Panc1 (cell line): Measurements from ENCODE around the gene SLC16A8. TPM values are rescaled to one million over a fixed set of nuclear protein-coding genes. Genes with fewer than 3 reads are reported as not detected.

Experiments
- ATAC-seq: fragments of 200-7000 bp; cut with Tn5 transposase; 2 replicates; pipeline ENCODE4 v1.9.1; 2020; ENCODE audit warnings: mild to moderate bottlenecking, moderate library complexity
- BruUV-seq: library from RNA; stranded (reverse); fragments of 400-500 nt; replicated peaks from 2 replicates; lab custom pipeline; 2021; lab: Mats Ljungman, UMichigan
- CTCF ChIA-PET: fragments of 300-600 bp; sonication (Branson Sonifier 250); formaldehyde crosslinking; loops from one replicate; lab custom pipeline; 2022; ENCODE audit warnings: antibody characterized with exemption; lab: Charles Lee
- POLR2A ChIA-PET: fragments of 300-600 bp; sonication (Branson Sonifier 250); formaldehyde crosslinking; loops from one replicate; lab custom pipeline; 2022; ENCODE audit warnings: antibody characterized with exemption; lab: Charles Lee
- DNase-seq: peaks from one replicate; pipeline ENCODE4 v3.0.0-alpha.2; 2010; ENCODE audit warnings: low read depth, low spot score
- H3K27ac ChIP-seq: 2 replicates; pipeline ENCODE4 v1.5.1; 2011; ENCODE audit warnings: mild to moderate bottlenecking, low read length, inconsistent platforms
- H3K27me3 ChIP-seq: fragments of 200-500 bp; sonication (Bioruptor generic); 2 replicates; pipeline ENCODE4 v1.6.0; 2014; ENCODE audit warnings: low read length, inconsistent platforms; ENCODE audit not compliant: control insufficient read depth, insufficient read depth
- H3K36me3 ChIP-seq: fragments of 200-500 bp; sonication (Bioruptor generic); 2 replicates; pipeline ENCODE4 v1.5.1; 2014; ENCODE audit warnings: inconsistent platforms, mild to moderate bottlenecking, low read length, moderate library complexity; ENCODE audit not compliant: control insufficient read depth, insufficient read depth
- H3K4me1 ChIP-seq: 2 replicates; pipeline ENCODE4 v1.5.1; 2011; ENCODE audit warnings: inconsistent platforms, mild to moderate bottlenecking, low read length, moderate library complexity; ENCODE audit not compliant: control insufficient read depth, insufficient read depth
- H3K4me3 ChIP-seq, 2 experiments: 2 replicates each; pipeline ENCODE4 v1.5.1; 2011 to 2012; ENCODE audit warnings: low read depth in 2 of 2, low read length in 2 of 2, mild to moderate bottlenecking in 2 of 2, inconsistent platforms in 1 of 2, moderate library complexity in 1 of 2
- H3K9me3 ChIP-seq: fragments of 200-500 bp; sonication (Bioruptor generic); 2 replicates; pipeline ENCODE4 v1.5.1; 2014; ENCODE audit warnings: low read depth, mild to moderate bottlenecking, inconsistent platforms, low read length, moderate library complexity; ENCODE audit not compliant: control insufficient read depth, insufficient read depth
- POLR2AphosphoS5 ChIP-seq: IDR thresholded peaks from 2 replicates; pipeline ENCODE4 v1.6.1; 2012; ENCODE audit warnings: mild to moderate bottlenecking, low read depth, low read length, moderate library complexity
- SIN3A ChIP-seq: IDR thresholded peaks from 2 replicates; pipeline ENCODE4 v1.6.1; 2012; ENCODE audit warnings: low read depth, mild to moderate bottlenecking, low read length, moderate library complexity, borderline replicate concordance; ENCODE audit not compliant: insufficient read depth
- TCF7L2 ChIP-seq: IDR thresholded peaks from 2 replicates; pipeline ENCODE4 v1.6.1; 2011; ENCODE audit warnings: mild to moderate bottlenecking, low read depth, low read length, inconsistent platforms
- in situ Hi-C: cut with HindIII; loops from 2 replicates; pipeline ENCODE4 v1.10.0; 2016; ENCODE audit warnings: low sequenced_read_pairs, low pct_unique_long_range_greater_than_20kb
- intact Hi-C: fragments of 100-400 bp; cut with micrococcal nuclease; formaldehyde crosslinking; loops from one replicate; pipeline ENCODE4 v1.10.0; 2022; ENCODE audit not compliant: unreplicated experiment
- total RNA-seq: library from RNA; stranded (reverse); gene quantifications from one replicate; pipeline ENCODE4 v1.2.1, GENCODE V29; 2021; ENCODE audit not compliant: unreplicated experiment
- TF ChIP-seq, protein P1 (sequence below): fragments of 450-650 bp; IDR thresholded peaks from 2 replicates; pipeline ENCODE4 v1.5.1; 2017; ENCODE audit warnings: mild to moderate bottlenecking
- TF ChIP-seq, protein P2 (sequence below), 2 experiments: IDR thresholded peaks; 2 replicates each; pipeline ENCODE4 v1.6.1; 2011 to 2012; ENCODE audit warnings: low read depth in 2 of 2, control low read depth in 1 of 2, low read length in 1 of 2, mild to moderate bottlenecking in 1 of 2, moderate library complexity in 1 of 2; ENCODE audit not compliant: insufficient read depth in 1 of 2

SLC16A8 gene
- total RNA-seq, 1 experiment from 2014 or later: not detected

DNA sequence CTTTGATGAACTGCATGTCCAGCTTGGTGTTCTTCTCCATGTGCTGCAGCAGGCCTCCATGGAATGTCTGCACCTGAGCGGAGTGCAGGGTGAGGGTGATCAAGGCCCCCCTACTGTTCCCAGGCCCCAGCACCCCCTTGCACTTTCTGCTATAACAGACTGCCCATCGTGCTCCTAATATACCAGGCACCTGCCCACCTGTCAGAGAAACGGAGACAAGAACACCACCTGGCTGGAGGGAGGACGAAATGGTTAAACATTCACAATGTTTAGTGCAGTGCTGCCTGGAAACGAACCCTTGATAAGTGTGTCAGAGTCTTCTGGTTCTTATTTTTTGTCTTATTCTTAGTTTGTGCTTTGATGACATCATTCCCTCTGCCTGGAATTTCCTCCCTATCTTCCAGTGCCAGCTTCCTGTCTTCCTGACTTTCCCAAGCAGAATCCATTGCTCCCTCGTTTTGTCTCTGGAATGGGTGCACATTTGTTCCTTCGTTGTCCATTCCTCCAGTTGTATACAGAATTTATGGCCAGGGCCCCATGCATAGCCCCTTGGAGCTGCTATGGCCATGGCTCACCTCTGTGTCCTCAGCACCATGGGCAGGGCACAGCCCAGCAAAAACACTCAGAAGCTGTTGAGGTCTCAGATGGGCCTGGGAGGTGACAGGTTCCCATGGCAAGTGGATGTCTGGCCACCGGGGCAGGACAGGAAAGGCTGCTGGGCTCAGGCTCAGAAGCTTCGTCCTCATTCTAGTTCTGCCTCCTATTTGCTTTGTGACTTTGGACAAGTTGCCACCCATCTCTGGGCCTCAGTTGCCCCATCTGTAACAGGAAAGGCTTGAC is 14.6 kb upstream of the SLC16A8 start:
- no peaks in the 10 kb centered on the region for H3K27me3 ChIP-seq
- BruUV-seq: no TSS peak
- POLR2A ChIA-PET: no interaction called here
- in situ Hi-C loops: no loop called here
- H3K27ac ChIP-seq: no peak overlapping the region
- CTCF ChIA-PET: interaction anchor here (0.6 kb wide), 1 partner anchor 202 kb away, joined by 6 read pairs; no protein-coding TSS in a partner anchor
- H3K4me1 ChIP-seq: no peaks in the 10 kb centered on the region
- TF ChIP-seq POLR2AphosphoS5 (no peak), SIN3A (no peak)
- TF ChIP-seq, protein P1, sequence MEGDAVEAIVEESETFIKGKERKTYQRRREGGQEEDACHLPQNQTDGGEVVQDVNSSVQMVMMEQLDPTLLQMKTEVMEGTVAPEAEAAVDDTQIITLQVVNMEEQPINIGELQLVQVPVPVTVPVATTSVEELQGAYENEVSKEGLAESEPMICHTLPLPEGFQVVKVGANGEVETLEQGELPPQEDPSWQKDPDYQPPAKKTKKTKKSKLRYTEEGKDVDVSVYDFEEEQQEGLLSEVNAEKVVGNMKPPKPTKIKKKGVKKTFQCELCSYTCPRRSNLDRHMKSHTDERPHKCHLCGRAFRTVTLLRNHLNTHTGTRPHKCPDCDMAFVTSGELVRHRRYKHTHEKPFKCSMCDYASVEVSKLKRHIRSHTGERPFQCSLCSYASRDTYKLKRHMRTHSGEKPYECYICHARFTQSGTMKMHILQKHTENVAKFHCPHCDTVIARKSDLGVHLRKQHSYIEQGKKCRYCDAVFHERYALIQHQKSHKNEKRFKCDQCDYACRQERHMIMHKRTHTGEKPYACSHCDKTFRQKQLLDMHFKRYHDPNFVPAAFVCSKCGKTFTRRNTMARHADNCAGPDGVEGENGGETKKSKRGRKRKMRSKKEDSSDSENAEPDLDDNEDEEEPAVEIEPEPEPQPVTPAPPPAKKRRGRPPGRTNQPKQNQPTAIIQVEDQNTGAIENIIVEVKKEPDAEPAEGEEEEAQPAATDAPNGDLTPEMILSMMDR: no peak
- no peak for ATAC-seq
- no peak overlapping the region for H3K4me3 ChIP-seq
- no peak for DNase-seq
- intact Hi-C loops: no loop called here
- H3K9me3 ChIP-seq: no peaks in the 10 kb centered on the region
- H3K36me3 ChIP-seq: no peaks in the 10 kb centered on the region

DNA sequence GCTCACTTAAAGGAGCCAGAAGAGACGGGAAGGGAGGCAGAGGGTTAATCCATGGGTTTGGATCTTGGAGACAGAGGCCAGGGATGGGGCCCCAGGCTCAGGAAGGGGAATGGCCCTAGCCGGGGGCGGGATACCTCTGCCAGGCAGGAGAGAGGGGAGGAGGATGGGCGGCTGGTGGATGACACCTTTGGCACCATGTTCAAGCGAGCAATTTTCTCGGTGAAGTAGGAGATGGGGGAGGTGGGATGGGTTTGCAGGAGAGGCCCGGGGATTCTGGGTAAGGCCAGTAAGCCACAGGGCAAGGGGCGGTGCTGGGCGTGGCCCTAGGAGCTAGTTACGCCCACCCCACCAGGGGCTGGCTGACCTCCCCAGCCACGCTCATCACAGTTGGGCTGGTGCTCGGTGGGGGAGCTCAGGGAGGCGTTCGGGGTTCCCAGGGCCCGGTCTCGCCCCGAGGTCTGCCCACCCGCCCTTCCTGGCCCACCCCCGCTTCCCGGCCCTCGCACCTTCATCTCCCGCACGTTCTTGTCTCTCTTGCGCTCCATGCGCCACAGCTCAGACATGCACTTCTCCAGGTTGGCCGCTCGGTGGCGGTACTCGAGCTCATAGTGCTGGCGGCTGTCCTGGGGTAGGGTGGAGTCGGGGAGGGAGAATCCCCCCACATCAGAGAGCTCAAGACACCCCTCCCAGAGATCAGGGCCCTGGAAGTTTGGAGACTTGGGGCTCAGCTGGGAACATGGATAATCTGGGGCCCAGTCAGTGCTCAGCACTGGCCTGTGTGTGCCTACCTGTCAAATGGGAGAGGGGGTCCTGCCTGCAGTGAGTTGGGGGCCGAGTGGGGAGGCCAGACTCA is 13.8 kb upstream of the SLC16A8 start:
- Histone ChIP-seq H3K4me3 (no peak overlapping the region), H3K27ac (no peak overlapping the region), H3K9me3 (no peaks in the 10 kb centered on the region), H3K27me3 (no peaks in the 10 kb centered on the region), H3K4me1 (no peaks in the 10 kb centered on the region), H3K36me3 (no peaks in the 10 kb centered on the region)
- intact Hi-C loops (no loop called here), in situ Hi-C loops (no loop called here)
- ATAC-seq (peak; percentile 51; the same call in 1 of the 2 replicates), DNase-seq (no peak)
- TF ChIP-seq, protein P2, sequence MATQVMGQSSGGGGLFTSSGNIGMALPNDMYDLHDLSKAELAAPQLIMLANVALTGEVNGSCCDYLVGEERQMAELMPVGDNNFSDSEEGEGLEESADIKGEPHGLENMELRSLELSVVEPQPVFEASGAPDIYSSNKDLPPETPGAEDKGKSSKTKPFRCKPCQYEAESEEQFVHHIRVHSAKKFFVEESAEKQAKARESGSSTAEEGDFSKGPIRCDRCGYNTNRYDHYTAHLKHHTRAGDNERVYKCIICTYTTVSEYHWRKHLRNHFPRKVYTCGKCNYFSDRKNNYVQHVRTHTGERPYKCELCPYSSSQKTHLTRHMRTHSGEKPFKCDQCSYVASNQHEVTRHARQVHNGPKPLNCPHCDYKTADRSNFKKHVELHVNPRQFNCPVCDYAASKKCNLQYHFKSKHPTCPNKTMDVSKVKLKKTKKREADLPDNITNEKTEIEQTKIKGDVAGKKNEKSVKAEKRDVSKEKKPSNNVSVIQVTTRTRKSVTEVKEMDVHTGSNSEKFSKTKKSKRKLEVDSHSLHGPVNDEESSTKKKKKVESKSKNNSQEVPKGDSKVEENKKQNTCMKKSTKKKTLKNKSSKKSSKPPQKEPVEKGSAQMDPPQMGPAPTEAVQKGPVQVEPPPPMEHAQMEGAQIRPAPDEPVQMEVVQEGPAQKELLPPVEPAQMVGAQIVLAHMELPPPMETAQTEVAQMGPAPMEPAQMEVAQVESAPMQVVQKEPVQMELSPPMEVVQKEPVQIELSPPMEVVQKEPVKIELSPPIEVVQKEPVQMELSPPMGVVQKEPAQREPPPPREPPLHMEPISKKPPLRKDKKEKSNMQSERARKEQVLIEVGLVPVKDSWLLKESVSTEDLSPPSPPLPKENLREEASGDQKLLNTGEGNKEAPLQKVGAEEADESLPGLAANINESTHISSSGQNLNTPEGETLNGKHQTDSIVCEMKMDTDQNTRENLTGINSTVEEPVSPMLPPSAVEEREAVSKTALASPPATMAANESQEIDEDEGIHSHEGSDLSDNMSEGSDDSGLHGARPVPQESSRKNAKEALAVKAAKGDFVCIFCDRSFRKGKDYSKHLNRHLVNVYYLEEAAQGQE (IDR thresholded peaks at IDR 0.05; ENCODE audit: insufficient read depth in 1 of 2, low read depth in 2 of 2, low read length in 1 of 2): no peak
- TF ChIP-seq POLR2AphosphoS5 (no peak), SIN3A (no peak), TCF7L2 (no peak)
- TF ChIP-seq, protein P1: no peak; the same call in 1 of the 2 replicates
- BruUV-seq: no TSS peak
- CTCF ChIA-PET: interaction anchor here (0.6 to 0.9 kb wide), 3 partner anchors 12 to 202 kb away, joined by 3 to 6 read pairs (median 6); no protein-coding TSS in a partner anchor
- POLR2A ChIA-PET: interaction anchor here (0.9 kb wide), 1 partner anchor 26 kb away, joined by 3 read pairs; no protein-coding TSS in a partner anchor
